ENCODE results near the gene CBFA2T2.

CBFA2T2 gene

GRCh38 chr20:33650753-33651561 lies 161.1 kb downstream of the CBFA2T2 start:
- H3K4me1 ChIP-seq (ENCODE audit: insufficient read depth, low read length): no peaks in the 10 kb centered on the region
- H3K27ac ChIP-seq (ENCODE audit: low read length): no peak overlapping the region
- no peaks in the 10 kb centered on the region for H3K9me3 ChIP-seq (ENCODE audit: insufficient read depth, low read length, severe bottlenecking)
- ATAC-seq (ENCODE audit: insufficient read depth, low read depth): no peak
- H4K20me1 ChIP-seq (ENCODE audit: insufficient read depth, low read length): peaks cover 9% of the 10 kb centered on the region; the same call in 1 of the 2 replicates
- no peak for DNase-seq
- no peaks in the 10 kb centered on the region for H3K79me2 ChIP-seq (ENCODE audit: insufficient read depth, low read length)
- H3K36me3 ChIP-seq (ENCODE audit: insufficient read depth, low read length): peaks cover 3% of the 10 kb centered on the region; the same call in 1 of the 2 replicates
- H3K9ac ChIP-seq (ENCODE audit: low read depth, low read length): no peak overlapping the region
- TF ChIP-seq EZH2 (IDR thresholded peaks at IDR 0.05; ENCODE audit: borderline replicate concordance, low read depth, low read length, severe bottlenecking) (no peak), CTCF (IDR thresholded peaks at IDR 0.05; ENCODE audit: borderline replicate concordance, extremely low read depth, low read length, poor library complexity, severe bottlenecking) (no peak)
- H3K4me3 ChIP-seq (ENCODE audit: low read depth in 1 of 2, low read length in 2 of 2): no peak overlapping the region
- no peaks in the 10 kb centered on the region for H3K27me3 ChIP-seq (ENCODE audit: insufficient read depth, low read length, poor library complexity)
- H2AFZ ChIP-seq (ENCODE audit: low read depth, low read length): no peak overlapping the region
- H3K4me2 ChIP-seq (ENCODE audit: insufficient read depth, low read length): no peak overlapping the region

- H3K4me2 ChIP-seq (ENCODE audit: insufficient read depth, low read length): no peak overlapping the region
These were observed 161.7 kb downstream of the CBFA2T2 start for GRCh38 chr20:33651562-33652048.

GRCh38 chr20:33653218-33653899 lies 163.5 kb downstream of the CBFA2T2 start:
- H3K9me3 ChIP-seq (ENCODE audit: insufficient read depth, low read length, severe bottlenecking): no peaks in the 10 kb centered on the region
- ATAC-seq (ENCODE audit: insufficient read depth, low read depth): peak; percentile 81

More at GRCh38 chr20:33651562-33652048, 161.7 kb downstream of the CBFA2T2 start:
- Histone ChIP-seq H2AFZ (ENCODE audit: low read depth, low read length) (no peak overlapping the region), H3K4me3 (ENCODE audit: low read depth in 1 of 2, low read length in 2 of 2) (no peak overlapping the region), H4K20me1 (ENCODE audit: insufficient read depth, low read length) (peaks cover 9% of the 10 kb centered on the region; the same call in 1 of the 2 replicates), H3K27me3 (ENCODE audit: insufficient read depth, low read length, poor library complexity) (no peaks in the 10 kb centered on the region), H3K9ac (ENCODE audit: low read depth, low read length) (no peak overlapping the region), H3K36me3 (ENCODE audit: insufficient read depth, low read length) (no peaks in the 10 kb centered on the region), H3K27ac (ENCODE audit: low read length) (no peak overlapping the region), H3K9me3 (ENCODE audit: insufficient read depth, low read length, severe bottlenecking) (no peaks in the 10 kb centered on the region), H3K4me1 (ENCODE audit: insufficient read depth, low read length) (no peaks in the 10 kb centered on the region), H3K79me2 (ENCODE audit: insufficient read depth, low read length) (no peaks in the 10 kb centered on the region)
- ATAC-seq (ENCODE audit: insufficient read depth, low read depth) (no peak), DNase-seq (no peak)
- TF ChIP-seq EZH2 (IDR thresholded peaks at IDR 0.05; ENCODE audit: borderline replicate concordance, low read depth, low read length, severe bottlenecking) (no peak), CTCF (IDR thresholded peaks at IDR 0.05; ENCODE audit: borderline replicate concordance, extremely low read depth, low read length, poor library complexity, severe bottlenecking) (no peak)

More at GRCh38 chr20:33653218-33653899, 163.5 kb downstream of the CBFA2T2 start:
- Histone ChIP-seq H2AFZ (ENCODE audit: low read depth, low read length) (no peak overlapping the region), H3K27me3 (ENCODE audit: insufficient read depth, low read length, poor library complexity) (no peaks in the 10 kb centered on the region), H3K36me3 (ENCODE audit: insufficient read depth, low read length) (peaks cover 3% of the 10 kb centered on the region; the same call in 1 of the 2 replicates), H3K4me1 (ENCODE audit: insufficient read depth, low read length) (no peaks in the 10 kb centered on the region), H3K9ac (ENCODE audit: low read depth, low read length) (no peak overlapping the region), H4K20me1 (ENCODE audit: insufficient read depth, low read length) (peaks cover 5% of the 10 kb centered on the region; the same call in 1 of the 2 replicates), H3K27ac (ENCODE audit: low read length) (no peak overlapping the region), H3K4me3 (ENCODE audit: low read depth in 1 of 2, low read length in 2 of 2) (no peak overlapping the region), H3K4me2 (ENCODE audit: insufficient read depth, low read length) (no peak overlapping the region), H3K79me2 (ENCODE audit: insufficient read depth, low read length) (no peaks in the 10 kb centered on the region)
- peak; percentile 89 for TF ChIP-seq CTCF (IDR thresholded peaks at IDR 0.05; ENCODE audit: borderline replicate concordance, extremely low read depth, low read length, poor library complexity, severe bottlenecking)
- no peak for TF ChIP-seq EZH2 (IDR thresholded peaks at IDR 0.05; ENCODE audit: borderline replicate concordance, low read depth, low read length, severe bottlenecking)
- DNase-seq: peak; percentile 67

All from DND-41 (cell line).